A549 (cell line): ENCODE results near the gene LHX5. TPM values are rescaled to one million over a fixed set of nuclear protein-coding genes. Genes with fewer than 3 reads are reported as not detected.

Experiments used
- ATAC-seq, 2 experiments: fragments of 200-7000 bp in 1 of 2; fragments of >200 bp in 1 of 2; cut with Nextera tagmentation in 1 of 2; cut with Tn5 transposase in 1 of 2; 3 replicates each; pipeline versions ENCODE4 v1.8.0 to v1.9.1; 2018 to 2020; ENCODE audit warnings: mild to moderate bottlenecking in 1 of 2, moderate library complexity in 1 of 2
- CTCF ChIA-PET: fragments of 300-600 bp; sonication (Branson Sonifier 250); formaldehyde crosslinking; extraction: SDS; loops from one replicate; lab custom pipeline; 2021; ENCODE audit warnings: antibody characterized with exemption, inconsistent platforms; lab: Yijun Ruan, JAX
- POLR2A ChIA-PET: fragments of 350-600 bp; formaldehyde crosslinking; extraction: SDS; loops from one replicate; lab custom pipeline; 2021; ENCODE audit warnings: antibody characterized with exemption, inconsistent platforms; lab: Yijun Ruan, JAX
- DNase-seq, 2 experiments: peaks; one replicate each; pipeline versions ENCODE4 v3.0.0 to v3.0.0-alpha.2; 2011 to 2016; ENCODE audit warnings: low read depth in 1 of 2, low spot score in 1 of 2
- FAIRE-seq: peaks from 2 replicates; lab custom pipeline; 2011; peaks lifted over from hg19 to GRCh38; lab: Jason Lieb, UNC
- H3K27ac ChIP-seq, 2 experiments: fragments of >200 bp; sonication (Bioruptor Twin); formaldehyde crosslinking; 3 replicates each; pipeline ENCODE4 v1.5.1; 2016 to 2017
- H3K4me1 ChIP-seq: fragments of >200 bp; sonication (Bioruptor Twin); formaldehyde crosslinking; 3 replicates; pipeline ENCODE4 v1.6.1; 2016
- H3K4me2 ChIP-seq: fragments of >200 bp; sonication (Bioruptor Twin); formaldehyde crosslinking; 3 replicates; pipeline ENCODE4 v1.6.1; 2016
- H3K4me3 ChIP-seq: fragments of >200 bp; sonication (Bioruptor Twin); formaldehyde crosslinking; 3 replicates; pipeline ENCODE4 v1.5.1; 2016
- H3K9me3 ChIP-seq: fragments of >200 bp; sonication (Bioruptor Twin); formaldehyde crosslinking; 3 replicates; pipeline ENCODE4 v1.6.1; 2016
- CEBPB ChIP-seq, 2 experiments: fragments of >200 bp in 1 of 2; sonication (Bioruptor Twin) in 1 of 2; formaldehyde crosslinking in 1 of 2; IDR thresholded peaks; 2 replicates each; pipeline ENCODE4 v1.6.1; 2012 to 2016
- HDAC2 ChIP-seq: fragments of 200-600 bp; sonication (generic); IDR thresholded peaks from 2 replicates; pipeline ENCODE4 v1.6.1; 2016
- HOXA7 ChIP-seq: fragments of 250-450 bp; sonication (Bioruptor Pico); IDR thresholded peaks from 2 replicates; pipeline ENCODE4 v1.5.0; 2020; ENCODE audit warnings: mild to moderate bottlenecking, moderate library complexity
- KDM1A ChIP-seq: fragments of 200-600 bp; sonication (generic); IDR thresholded peaks from 2 replicates; pipeline ENCODE4 v1.6.1; 2016; ENCODE audit warnings: low read depth, mild to moderate bottlenecking
- NFE2L2 ChIP-seq: fragments of 150-350 bp; conservative IDR thresholded peaks from 2 replicates; pipeline ENCODE4 v1.6.1; 2014; ENCODE audit warnings: low read length
- NPAS2 ChIP-seq: fragments of 250-450 bp; sonication (Bioruptor Pico); IDR thresholded peaks from 2 replicates; pipeline ENCODE4 v1.8.0; 2022; ENCODE audit warnings: mild to moderate bottlenecking, moderate library complexity, borderline replicate concordance
- PHF8 ChIP-seq: fragments of 200-600 bp; sonication (generic); IDR thresholded peaks from 2 replicates; pipeline ENCODE4 v1.6.1; 2016; ENCODE audit warnings: low read depth, mild to moderate bottlenecking, antibody characterized with exemption, moderate library complexity, borderline replicate concordance
- RAD21 ChIP-seq, 2 experiments: fragments of >200 bp in 1 of 2; sonication (Bioruptor Twin) in 1 of 2; formaldehyde crosslinking in 1 of 2; IDR thresholded peaks in 1 of 2; conservative IDR thresholded peaks in 1 of 2; 2 replicates in 1 of 2; 3 replicates in 1 of 2; pipeline ENCODE4 v1.6.1; 2012 to 2018; ENCODE audit warnings: inconsistent platforms in 1 of 2
- ZFP36 ChIP-seq: fragments of 450-650 bp; IDR thresholded peaks from 2 replicates; pipeline ENCODE4 v1.6.1; 2014; ENCODE audit warnings: borderline replicate concordance; ENCODE audit not compliant: partially characterized antibody
- WGBS: methylation state at CpG from one replicate; pipeline ENCODE4 v1.1.6; 2017; ENCODE audit errors: missing lambda C conversion rate; 5-methylcytosine and 5-hydroxymethylcytosine counted together
- polyA plus RNA-seq, 4 experiments: library from polyadenylated mRNA; depleted of rRNA in 3 of 4; stranded (reverse); fragments of >200 nt; fragmentation: RNase III in 1 of 4; extraction: RNeasy Plus Mini Kit Qiagen cat#74134 plus additional on column Dnase treatment in 1 of 4; gene quantifications; 2 replicates in 3 of 4; 3 replicates in 1 of 4; pipeline ENCODE4 v1.2.3, GENCODE V29; 2011 to 2017
- TF ChIP-seq, protein P1 (sequence below): fragments of 250-450 bp; sonication (Bioruptor Pico); IDR thresholded peaks from 2 replicates; pipeline ENCODE4 v1.5.0; 2021; ENCODE audit warnings: mild to moderate bottlenecking, moderate library complexity, borderline replicate concordance
- TF ChIP-seq, protein P2 (sequence below): fragments of >200 bp; sonication (Bioruptor Twin); formaldehyde crosslinking; IDR thresholded peaks from 3 replicates; pipeline ENCODE4 v1.5.1; 2016

Gene LHX5
- polyA plus RNA-seq, 2 of the 4 experiments (the other 2 are of a cell fraction) = not detected

DNA sequence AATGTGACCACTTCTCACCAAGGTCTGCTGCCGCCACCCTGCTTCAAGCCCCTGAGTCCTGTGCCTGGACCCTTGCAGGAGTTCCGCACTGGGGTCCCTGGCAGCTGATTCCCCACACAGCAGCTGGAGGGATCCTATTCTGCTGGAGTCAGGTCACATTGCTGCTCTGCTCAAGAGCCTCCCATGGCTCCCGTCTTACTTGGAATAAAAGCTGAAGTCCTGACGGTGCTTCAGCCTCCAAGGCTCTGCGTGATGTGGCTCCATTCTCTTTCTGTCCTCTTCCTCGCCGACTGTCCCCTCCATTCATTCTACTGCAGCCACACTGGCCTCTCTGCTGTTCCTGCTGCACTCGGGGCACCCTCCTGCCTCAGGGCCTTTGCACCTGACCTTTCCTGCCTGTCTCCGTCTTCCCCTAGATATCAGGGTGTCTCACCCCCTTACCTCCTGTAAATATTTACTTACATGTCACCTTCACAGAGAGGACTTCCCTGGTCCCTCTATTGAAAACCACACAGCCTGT is 57.1 kb downstream of the LHX5 start:
- ChIA-PET CTCF (interaction anchor here (1.9 to 3.2 kb wide), 2 partner anchors 10 to 498 kb away, joined by 5 to 15 read pairs; no protein-coding TSS in a partner anchor), POLR2A (no interaction called here)
- no peaks in the 10 kb centered on the region for H3K9me3 ChIP-seq
- TF ChIP-seq RAD21 (conservative IDR thresholded peaks at IDR 0.05 in 1 of 2, IDR thresholded peaks at IDR 0.05 in 1 of 2) (no peak), KDM1A (peak; percentile 45; the same call in 1 of the 2 replicates), HOXA7 (CRISPR knock-in tag) (no peak), ZFP36 (peak; percentile 40)
- TF ChIP-seq, all 56 proteins: peak for 2
- WGBS = 85% methylated on average over 9 of the region's 9 CpGs
- ATAC-seq (no peak), FAIRE-seq (no peak), DNase-seq (no peak)
- Histone ChIP-seq H3K4me3 (no peak overlapping the region), H3K27ac (peak overlapping the region; percentile 63 to 87; a peak in 5 of 6 replicates), H3K4me2 (no peak overlapping the region), H3K4me1 (peaks cover 44% of the 10 kb centered on the region)

DNA sequence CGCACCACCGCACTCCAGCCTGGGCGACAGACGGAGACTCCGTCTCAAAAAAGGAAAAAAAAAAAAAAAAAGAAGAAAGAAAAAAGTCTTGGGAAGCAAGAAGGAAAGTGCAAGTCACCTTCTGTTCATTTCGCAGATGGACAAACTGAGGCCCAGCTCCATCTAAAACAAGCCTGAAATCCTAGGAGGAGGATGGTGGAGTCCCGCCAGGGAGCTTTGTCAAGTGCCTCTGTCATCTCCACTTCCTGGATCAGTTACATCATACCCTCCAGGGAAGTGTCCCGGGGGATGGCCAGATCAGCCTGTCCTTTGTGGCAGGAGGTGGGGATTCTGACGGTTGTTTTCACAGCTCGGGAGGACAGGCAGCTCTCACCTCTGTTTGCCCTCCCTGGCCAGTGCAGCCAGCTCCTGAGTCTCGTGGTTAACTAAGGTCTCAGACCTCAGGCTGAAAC is 58.2 kb downstream of the LHX5 start:
- H3K9me3 ChIP-seq = no peaks in the 10 kb centered on the region
- DNase-seq (peak; percentile 64 to 71), ATAC-seq (0 out of 6 replicates have a peak, but pooled peaks of 1 of the 2 experiments have one; percentile 5), FAIRE-seq (no peak)
- WGBS = 59% methylated on average over 11 of the region's 11 CpGs
- H3K4me1 ChIP-seq = peaks cover 36% of the 10 kb centered on the region
- peak overlapping the region; percentile 0; the same call in 1 of the 3 replicates for H3K4me2 ChIP-seq
- peak overlapping the region; percentile 63 to 87; a peak in 4 of 6 replicates for H3K27ac ChIP-seq
- POLR2A ChIA-PET = interaction anchor here (1.6 kb wide), 1 partner anchor 9 kb away, joined by 7 read pairs; the partner anchor contains the start of gene SDSL
- TF ChIP-seq ZFP36 (no peak), NPAS2 (no peak), CEBPB (IDR thresholded peaks at IDR 0.05) (peak in 1 of 2 experiments; percentile 16; a peak in 1 of 4 replicates), PHF8 (no peak), KDM1A (peak; percentile 68; the same call in 1 of the 2 replicates), HDAC2 (no peak), NFE2L2 (peak; percentile 49; the same call in 1 of the 2 replicates)
- TF ChIP-seq, protein P1, sequence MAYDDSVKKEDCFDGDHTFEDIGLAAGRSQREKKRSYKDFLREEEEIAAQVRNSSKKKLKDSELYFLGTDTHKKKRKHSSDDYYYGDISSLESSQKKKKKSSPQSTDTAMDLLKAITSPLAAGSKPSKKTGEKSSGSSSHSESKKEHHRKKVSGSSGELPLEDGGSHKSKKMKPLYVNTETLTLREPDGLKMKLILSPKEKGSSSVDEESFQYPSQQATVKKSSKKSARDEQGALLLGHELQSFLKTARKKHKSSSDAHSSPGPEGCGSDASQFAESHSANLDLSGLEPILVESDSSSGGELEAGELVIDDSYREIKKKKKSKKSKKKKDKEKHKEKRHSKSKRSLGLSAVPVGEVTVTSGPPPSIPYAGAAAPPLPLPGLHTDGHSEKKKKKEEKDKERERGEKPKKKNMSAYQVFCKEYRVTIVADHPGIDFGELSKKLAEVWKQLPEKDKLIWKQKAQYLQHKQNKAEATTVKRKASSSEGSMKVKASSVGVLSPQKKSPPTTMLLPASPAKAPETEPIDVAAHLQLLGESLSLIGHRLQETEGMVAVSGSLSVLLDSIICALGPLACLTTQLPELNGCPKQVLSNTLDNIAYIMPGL (CRISPR knock-in tag) = no peak
- TF ChIP-seq, protein P2, sequence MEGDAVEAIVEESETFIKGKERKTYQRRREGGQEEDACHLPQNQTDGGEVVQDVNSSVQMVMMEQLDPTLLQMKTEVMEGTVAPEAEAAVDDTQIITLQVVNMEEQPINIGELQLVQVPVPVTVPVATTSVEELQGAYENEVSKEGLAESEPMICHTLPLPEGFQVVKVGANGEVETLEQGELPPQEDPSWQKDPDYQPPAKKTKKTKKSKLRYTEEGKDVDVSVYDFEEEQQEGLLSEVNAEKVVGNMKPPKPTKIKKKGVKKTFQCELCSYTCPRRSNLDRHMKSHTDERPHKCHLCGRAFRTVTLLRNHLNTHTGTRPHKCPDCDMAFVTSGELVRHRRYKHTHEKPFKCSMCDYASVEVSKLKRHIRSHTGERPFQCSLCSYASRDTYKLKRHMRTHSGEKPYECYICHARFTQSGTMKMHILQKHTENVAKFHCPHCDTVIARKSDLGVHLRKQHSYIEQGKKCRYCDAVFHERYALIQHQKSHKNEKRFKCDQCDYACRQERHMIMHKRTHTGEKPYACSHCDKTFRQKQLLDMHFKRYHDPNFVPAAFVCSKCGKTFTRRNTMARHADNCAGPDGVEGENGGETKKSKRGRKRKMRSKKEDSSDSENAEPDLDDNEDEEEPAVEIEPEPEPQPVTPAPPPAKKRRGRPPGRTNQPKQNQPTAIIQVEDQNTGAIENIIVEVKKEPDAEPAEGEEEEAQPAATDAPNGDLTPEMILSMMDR = no peak
- TF ChIP-seq, all 56 proteins: peak for 3
- H3K4me3 ChIP-seq = no peak overlapping the region
- CTCF ChIA-PET = interaction anchor here (0.7 to 5.0 kb wide), 4 partner anchors 9 to 499 kb away, joined by 3 to 29 read pairs (median 4); partner anchors contain the start of gene SDSL

Other genes with a start within 250 kb of the LHX5 start
- gene SLC8B1, start 136.8 kb downstream of the LHX5 start, polyA plus RNA-seq (2011; rRNA removed) = 11.0 and 14.4 TPM in 2 replicates
- gene SLC8B1, start 136.8 kb downstream of the LHX5 start, polyA plus RNA-seq (2017; fragmentation: RNase III; extraction: RNeasy Plus Mini Kit Qiagen cat#74134 plus additional on column Dnase treatment) = 9.7 to 12.2 TPM (median 11.3 TPM) in 3 replicates
- 13.2 and 22.3 TPM in 2 replicates for gene PLBD2, start 113.3 kb downstream of the LHX5 start, polyA plus RNA-seq (2011; rRNA removed)
- gene PLBD2, start 113.3 kb downstream of the LHX5 start, polyA plus RNA-seq (2017; fragmentation: RNase III; extraction: RNeasy Plus Mini Kit Qiagen cat#74134 plus additional on column Dnase treatment) = 21.9 to 25.9 TPM (median 25.8 TPM) in 3 replicates
- gene SDS, start 68.0 kb downstream of the LHX5 start, polyA plus RNA-seq (2011; rRNA removed) = 3.7 and 3.9 TPM in 2 replicates
- gene SDS, start 68.0 kb downstream of the LHX5 start, polyA plus RNA-seq (2017; fragmentation: RNase III; extraction: RNeasy Plus Mini Kit Qiagen cat#74134 plus additional on column Dnase treatment) = 5.4 to 7.3 TPM (median 6.5 TPM) in 3 replicates
- 21.0 and 22.0 TPM in 2 replicates for gene SDSL, start 49.5 kb downstream of the LHX5 start, polyA plus RNA-seq (2011; rRNA removed)
- 26.3 to 28.0 TPM (median 26.7 TPM) in 3 replicates for gene SDSL, start 49.5 kb downstream of the LHX5 start, polyA plus RNA-seq (2017; fragmentation: RNase III; extraction: RNeasy Plus Mini Kit Qiagen cat#74134 plus additional on column Dnase treatment)